Measurements from ENCODE around the gene KLHL30.
"Not testable (repeated sequence)": the region's sequence is repeated elsewhere in the genome, so short reads cannot be mapped to it uniquely, and the experiment has no call there.

KLHL30 gene

DNA sequence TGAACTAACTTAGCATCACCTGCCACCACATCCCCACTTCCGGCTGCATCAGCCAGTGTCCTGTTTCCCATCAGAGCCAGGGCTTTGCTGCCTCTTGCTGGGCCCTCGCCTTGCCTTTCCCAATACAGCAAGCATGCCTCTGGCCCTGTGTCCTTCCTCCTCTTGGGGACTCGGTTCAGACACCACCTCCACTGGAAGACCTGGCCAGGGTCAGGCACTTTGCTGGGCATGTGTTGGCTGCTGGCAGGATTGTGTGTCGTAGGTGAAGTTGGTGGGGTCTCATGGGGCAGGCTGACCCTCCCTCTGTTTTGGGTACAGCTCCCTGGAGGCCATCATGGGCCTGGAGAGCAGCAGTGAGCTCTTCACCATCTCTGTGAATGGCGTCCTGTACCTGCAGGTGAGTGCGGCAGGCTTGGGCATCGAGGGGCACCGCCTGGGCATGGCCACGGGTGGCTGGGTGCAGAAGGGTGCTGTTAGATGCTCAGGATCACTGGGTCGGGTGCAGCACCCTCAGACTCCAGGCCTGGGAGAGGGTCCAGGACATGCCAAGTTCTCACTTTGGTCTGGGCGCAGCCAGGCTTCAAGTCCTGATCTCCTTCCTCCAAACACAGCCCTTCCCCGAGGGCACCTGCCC lies 26.9 kb downstream of the KLHL30 start:
- DNase-seq = no peak

DNA sequence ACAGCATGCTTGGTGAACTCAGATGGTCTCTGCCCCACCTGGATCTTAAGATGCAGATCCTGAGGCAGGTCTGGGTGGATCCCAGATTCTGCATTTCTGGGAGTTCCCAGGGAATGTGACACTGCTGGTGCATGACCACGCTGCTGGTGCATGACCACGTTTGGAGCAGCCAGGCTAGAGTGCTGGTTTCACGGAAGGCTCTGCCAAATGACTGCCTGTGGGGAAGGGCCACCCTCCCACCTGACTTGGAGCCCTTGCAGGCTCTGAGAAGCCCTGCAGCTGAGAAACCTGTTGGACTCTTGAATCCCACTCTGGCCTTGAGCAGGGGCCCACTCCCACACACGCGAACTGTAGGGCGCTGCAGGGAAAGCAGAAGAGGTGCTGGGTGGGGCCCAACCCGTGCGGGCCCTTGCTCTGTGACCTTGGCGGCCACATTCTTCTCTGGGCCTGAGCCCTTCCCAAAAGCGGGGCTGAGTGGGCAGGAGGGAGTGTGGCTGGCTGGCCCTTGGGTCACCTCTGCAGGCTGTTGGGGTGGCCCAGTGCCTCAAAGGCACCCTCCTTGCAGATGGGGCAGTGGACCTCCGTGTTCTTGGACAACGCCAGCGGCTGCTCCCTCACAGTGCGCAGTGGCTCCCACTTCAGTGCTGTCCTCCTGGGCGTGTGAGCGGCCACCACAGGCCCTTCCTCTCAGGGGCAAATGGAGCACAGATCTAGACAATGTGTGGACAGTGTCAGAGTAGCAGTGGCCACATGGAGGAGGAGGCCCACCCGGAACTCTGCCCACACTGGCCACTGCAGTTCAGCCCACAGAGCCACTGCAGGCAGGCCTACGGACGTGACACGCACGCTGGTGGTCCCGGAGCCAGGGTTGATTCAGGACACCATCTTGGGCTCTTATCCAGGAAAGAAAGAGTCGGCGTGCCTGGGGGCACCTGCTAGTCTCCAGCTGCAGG lies 28.2 kb downstream of the KLHL30 start:
- no peak for DNase-seq

DNA sequence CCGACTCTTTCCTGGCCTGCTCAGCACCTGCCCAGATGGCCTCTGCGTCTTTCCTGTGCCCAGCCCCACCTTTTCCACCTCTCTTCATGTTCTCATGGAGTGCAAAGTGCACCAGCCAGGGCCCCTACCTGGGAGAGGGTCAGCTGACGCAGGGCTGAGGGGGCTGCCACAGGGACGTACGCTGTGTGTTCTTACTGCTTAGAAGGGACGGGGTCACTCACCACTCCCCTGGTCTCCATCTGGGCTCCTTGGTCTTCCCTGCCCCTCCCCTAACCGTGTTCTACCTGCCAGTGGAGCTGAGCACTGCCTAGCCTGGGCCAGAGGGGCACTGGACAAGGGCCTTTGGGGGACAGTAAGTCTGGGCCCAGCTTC lies 28.9 kb downstream of the KLHL30 start:
- no peak for DNase-seq

DNA sequence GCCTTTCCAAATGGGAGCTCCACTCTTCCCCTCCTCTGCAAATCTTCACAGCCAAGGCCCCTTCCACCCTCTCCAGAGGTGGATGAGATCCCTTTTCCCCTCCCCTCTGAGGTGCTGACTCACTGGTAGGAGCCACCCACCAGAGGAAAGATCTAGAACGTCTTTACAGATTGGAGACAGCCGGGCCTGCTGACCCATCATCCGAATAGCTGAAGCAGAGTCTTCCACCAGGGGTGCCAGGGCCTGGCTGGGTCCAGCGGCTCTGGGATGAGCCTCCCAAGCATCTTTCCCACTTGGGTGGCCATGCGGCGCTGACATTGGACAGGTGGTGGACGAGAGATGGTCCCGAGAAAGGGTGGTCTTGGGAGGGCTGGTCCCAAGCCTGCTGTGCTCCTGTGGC lies 29.3 kb downstream of the KLHL30 start:
- no peak for DNase-seq

DNA sequence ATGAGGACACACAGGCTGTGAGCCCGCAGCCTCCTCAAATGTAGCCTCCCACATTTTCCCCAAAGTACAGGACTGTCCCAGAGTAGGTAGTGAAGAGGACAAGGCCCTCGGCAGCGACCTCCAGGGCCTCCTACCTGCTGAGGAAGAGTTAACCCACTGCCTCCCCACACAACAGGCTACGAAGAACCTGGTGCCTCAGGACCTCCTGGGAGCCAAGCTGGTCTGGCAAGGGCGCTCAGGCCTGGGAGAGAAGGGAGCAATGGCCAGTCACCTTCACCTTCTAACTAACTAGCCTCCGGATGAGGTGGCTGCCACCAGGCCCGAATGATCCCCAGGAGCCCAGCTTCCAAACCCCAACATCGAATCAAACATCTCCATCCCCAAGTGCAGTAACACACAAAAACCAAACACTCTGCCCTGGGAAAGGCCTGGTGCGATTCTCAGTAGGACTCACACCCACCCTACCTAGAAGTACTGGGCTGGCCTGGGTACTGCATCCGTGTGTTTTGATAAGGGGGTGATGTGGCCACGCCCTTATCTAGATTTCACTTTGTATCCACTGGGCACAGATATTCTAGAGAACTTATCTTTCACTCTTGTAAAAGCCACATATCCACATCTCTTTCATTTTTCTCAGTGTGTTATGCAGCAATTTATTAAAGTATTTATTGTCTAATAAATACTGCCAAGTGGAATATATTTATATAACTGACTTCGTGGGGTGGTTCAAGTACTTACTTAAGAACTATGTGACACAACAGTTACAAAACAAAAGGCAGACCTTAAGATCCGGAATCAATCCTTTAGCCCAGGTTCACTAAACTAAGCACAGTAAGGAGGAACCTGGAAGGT lies 30.0 kb downstream of the KLHL30 start:
- DNase-seq = no peak

DNA sequence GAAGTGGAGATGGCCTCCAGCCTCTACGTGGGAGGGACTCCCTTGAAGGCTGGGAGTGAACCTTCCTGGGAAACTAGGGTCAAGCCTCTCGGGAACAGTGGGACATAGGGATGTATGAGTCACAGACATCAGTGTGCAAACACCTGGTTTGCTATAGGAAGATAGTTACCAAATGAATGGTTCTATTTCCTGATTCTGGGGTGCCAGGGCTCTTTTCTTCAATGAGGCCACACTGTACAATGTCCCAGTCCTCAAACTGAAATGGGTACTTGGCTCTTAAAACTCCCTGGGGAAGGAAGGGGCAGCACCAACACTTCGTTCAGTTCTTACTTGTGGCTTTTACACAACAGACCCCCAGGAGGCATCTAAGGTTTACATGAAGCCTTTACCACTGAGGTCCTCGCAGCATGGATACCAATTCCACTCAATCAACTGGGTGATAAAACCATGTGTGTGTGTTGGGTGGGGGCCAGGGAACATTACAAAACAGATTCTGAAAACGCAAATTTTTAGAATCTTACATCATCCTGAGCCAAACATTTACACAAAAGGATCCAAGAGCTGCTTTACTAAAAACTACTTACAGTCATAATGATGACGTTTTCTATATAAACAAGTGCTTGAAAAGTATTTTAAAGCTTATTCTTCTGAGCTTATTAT lies 30.7 kb downstream of the KLHL30 start:
- DNase-seq = no peak

DNA sequence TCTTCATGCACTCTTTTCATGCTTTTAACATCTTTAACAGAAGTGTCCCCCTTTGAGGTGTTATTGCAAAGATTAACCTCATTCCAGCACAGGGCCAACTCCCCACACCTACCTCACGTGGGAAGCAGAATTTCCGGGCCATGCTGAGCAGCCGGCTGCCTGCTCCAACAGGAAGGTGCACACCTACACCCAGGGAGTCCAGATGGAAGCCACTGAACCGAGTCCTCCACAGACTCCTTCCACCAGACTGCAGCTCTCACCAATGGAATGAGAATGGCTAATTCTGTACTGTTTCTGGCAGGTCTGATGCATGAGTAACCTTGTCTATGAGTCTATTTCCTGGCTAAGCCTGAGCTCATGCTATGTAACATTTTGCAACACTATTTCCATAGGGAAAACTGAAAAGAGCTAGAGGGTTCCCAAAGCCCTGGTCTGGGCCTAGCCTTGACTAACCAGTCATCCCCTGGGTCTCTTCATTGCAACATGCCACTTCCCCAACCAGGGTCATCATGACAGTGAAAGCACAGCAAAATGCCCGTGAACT lies 31.3 kb downstream of the KLHL30 start:
- DNase-seq = no peak

DNA sequence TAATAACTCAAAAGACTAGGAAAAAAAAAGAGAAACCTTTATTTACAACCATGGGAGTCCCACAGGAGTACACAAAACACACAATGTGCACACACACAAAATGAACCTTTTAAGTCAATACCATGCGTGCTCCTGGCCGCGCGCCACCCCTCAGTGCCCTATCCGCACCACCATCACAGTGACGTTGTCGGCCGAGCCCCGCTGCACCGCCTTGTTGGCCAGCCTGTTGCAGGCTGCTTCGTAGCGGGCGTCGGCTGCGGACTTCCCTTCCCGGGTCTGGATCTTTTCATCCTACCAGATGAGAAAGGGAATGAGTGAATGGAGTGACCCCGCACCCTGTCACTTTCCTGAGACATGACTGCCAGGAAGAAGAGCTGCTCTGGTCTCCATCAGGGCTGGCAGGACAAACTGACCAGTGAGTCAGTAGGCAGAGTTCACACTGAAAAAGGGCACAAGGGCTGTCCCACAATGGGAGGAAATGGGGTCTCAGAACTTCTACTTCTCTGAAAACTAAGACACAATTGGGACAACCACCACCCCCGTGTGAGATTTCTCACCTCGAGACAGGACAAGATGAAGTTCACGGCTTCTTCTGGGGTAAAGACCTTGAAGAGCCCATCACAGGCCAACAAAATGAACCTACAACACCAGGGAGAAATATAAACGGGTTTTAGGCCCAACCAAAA lies 32.1 kb downstream of the KLHL30 start:
- DNase-seq = no peak

DNA sequence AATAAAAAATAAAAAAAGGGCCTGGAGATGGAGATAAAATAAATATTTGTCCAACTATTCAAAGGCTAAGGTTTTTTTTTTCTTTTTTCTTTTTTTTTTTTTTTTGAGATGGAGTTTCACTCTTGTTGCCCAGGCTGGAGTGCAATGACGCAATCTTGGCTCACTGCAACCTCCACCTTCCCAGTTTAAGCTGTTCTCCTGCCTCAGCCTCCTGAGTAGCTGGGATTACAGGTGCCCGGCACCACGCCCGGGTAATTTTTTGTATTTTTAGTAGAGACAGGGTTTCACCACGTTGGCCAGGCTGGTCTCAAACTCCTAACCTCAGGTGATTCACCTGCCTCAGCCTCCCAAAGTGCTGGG lies 32.6 kb downstream of the KLHL30 start:
- DNase-seq = not testable (repeated sequence)

DNA sequence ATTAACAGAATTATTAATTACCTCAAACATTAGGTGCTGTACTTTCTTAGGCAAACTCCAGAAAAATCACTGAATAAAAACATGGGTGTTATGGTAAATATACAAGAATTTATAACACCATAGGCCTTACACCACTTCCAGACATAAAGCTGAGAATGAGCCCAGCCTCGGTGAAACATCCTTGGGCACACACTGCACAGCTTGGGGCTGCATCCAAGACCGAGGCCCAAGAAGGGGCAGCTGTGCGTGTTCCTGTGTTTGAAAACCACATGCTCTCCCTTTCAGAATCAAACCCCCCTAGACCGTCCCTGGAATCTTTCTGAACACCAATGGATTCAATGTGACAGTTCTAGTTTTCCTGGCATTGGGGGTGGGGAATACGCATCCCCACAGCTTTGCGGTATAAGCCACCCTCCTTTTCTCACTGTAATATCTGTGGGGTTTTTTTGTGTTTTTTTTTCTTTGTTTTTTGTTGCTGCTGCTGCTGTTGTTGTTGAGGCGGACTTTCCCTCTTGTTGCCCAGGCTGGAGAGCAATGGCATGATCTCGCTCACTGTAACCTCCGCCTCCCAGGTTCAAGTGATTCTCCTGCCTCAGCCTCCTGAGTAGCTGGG lies 33.2 kb downstream of the KLHL30 start:
- no peak for DNase-seq

DNA sequence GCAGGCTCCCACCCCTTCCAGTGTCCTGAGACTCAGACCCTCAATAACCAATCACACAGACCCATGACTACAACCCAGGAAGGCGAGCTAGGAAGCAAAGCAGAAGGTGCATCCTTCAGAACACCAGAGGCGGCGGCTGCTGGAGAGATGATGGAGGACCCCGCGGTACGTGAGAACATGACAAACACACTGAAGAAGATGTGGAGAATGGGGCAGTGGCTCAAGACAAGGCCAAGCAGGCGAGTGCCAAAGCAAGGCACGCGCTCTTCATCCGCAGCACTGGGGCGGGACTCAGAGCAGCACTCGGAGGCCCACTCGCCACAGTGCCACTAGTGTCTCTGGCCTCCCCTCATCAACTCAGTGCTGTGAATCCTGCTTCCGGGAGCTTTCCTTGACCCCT lies 34.0 kb downstream of the KLHL30 start:
- no peak for DNase-seq

DNA sequence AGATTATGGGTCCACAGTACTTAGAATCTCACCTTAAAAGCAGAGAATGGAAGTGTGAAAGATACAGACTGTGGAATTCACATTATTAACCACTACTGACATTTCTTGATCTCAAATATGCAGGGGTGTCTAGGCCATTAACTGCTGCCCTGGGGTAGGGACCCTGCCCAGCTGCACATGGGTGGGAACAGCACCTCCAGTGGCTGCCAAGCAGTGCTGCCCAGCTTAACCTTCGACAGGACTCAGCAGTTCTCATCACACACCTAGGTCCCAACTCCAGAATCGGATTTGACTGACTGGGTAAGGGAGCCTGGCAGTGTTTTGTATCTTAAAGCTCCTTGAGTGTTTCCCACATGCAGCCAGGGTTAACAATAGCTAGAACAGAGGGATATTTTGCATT lies 35.2 kb downstream of the KLHL30 start:
- no peak for DNase-seq

DNA sequence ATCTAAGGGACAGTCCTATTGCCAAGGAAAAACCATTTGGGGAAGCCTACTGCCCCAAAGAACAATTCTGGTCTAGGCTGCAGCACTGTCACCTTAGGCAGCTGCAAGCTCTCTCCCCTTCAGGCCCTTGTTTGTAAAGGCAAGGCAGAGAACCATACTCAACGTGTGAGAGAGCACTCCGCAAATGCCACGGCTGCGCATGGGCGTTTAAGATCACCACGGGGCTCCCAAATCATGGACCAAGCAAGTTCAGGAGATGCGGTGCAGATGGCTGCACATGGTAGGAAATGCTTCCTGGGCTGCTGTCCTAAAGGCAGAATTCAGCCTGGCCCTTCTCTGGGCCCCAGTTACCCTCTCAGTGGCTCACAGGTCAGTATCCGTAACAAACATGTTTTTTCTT lies 35.8 kb downstream of the KLHL30 start:
- no peak for DNase-seq

DNA sequence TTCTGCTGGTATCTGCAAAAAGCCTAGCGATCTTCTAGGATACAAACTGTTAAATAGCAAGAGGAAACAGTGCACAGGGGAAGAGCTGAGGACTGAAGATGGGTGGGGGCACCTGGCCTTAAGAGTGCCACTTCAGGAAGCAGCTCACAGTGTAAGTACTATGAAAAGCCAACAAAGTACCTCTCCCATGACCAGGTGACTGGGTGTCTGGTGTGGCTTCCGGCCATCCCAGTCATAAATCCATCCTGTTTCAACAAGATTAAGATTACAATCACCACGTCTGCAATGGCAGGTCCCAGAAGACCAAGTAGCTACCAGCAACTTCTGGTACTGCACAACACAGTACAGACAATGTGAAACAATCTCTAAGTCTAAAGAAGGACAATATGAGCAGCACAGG lies 36.2 kb downstream of the KLHL30 start:
- no peak for DNase-seq

DNA sequence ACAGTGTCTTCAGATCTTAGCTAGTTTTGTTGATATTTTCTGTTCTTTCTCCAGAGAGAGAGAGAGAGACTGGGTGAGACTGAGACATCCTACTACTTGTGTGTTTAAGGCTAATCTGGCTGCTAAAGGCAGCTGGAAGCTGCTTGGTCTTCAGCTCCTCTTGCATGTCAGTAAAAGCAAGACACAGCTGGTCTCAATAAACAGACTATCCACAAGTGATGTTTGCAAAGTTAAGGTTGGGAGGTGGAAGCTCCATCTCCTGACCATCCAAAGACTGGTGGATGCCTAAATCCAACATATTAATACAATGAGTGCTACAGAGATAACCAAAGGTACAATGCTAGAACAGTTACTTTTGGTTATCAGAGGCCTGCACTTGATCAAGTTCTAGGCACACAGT lies 38.1 kb downstream of the KLHL30 start:
- DNase-seq = no peak

DNA sequence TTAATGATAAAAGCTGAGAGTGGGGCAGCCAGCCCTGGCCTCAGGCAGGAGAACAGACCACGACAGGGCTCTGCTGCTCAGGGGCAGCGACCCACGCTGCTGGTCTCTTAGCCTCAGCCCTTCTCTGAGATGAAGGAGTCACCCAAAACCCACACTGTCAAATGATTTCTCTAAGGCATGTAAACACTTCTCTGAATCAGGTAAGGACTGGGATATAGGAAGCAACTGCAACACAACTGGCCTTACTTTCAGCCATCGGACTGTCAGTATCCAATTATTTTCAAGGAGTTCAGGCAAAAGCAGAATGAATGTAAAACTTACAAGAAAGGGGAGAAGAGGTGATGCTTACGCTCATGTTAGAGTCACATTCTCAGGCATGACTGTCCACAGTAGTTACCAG lies 42.1 kb downstream of the KLHL30 start:
- no peak for DNase-seq

DNA sequence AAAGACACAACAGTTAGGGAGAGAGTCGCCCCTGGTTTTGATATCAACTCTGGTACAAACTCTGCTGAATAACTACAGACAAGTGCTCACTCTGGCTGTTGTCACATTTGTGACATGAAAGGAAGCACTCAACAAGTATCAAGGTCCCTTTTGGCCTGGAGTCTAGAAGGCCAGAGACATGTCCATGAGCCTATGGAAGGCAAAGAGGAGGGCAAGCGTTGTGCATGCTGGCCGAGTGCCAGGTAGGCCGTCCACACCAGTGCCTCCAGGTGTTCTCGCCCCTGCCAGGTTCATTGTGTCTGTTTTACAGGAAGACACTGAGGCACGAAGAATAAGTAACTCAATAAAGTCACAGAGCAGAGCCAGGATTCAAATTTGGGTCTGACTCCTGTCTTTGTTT lies 43.9 kb downstream of the KLHL30 start:
- no peak for DNase-seq

DNA sequence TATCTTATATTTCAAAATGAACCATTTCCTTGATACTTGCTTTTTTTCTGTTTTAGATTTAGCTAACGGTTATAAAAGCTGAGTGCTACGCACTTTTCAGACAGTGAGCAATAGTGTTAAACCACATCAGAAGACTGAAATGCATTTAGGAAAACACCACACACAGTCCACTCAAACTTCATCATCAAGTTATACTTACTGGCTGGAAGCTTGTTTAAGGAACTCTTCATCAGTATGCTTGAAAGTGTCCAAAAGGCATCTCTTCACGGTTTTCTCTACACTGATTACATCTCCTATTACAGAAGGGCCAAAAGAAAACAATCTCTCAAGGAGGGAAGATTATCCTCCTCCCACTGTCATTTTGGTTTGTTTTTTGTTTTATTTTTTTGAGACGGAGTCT lies 45.4 kb downstream of the KLHL30 start:
- no peak for DNase-seq

DNA sequence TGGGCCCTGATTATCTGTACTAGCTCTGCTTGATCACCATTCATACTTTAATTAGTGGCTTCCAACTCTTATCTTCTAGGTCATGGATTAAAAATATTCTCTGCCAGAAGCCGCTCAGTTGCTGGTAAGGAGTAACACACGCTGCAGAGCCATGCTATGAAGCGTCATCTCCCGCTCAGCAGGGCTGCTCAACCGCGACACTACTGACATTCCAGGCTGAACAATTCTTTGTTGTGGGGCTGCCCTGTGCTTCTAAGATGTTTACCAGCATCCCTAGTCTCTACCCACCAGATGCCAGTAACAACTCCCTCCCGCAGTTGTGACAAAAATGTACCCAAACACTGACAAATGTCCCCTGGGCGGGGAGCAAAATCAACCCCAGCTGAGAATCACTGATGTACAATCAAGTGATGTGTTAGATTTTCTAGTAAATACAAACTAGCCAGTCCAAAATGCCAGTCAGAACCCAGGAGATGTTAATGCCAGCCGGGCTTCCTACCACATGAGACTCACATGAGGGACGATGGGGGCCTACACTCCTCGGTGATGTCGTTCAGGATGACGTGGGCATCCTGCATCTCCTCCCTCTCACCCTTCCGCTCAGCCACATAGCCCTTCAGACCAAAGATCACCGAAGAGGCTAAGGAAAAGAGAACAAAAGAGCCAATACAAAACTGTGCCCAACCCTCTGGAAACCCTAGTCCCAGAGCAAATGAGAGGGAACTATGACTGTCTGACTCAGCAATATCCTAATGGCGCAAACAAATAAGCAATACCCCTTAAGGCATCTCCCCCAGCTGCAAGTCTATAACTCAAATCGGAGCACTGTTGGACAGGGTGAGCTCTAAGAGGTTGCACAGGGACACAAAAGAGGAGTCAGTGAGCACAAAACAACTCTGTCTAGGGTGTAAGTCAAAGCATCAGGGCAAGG lies 49.4 kb downstream of the KLHL30 start:
- DNase-seq = no peak

DNA sequence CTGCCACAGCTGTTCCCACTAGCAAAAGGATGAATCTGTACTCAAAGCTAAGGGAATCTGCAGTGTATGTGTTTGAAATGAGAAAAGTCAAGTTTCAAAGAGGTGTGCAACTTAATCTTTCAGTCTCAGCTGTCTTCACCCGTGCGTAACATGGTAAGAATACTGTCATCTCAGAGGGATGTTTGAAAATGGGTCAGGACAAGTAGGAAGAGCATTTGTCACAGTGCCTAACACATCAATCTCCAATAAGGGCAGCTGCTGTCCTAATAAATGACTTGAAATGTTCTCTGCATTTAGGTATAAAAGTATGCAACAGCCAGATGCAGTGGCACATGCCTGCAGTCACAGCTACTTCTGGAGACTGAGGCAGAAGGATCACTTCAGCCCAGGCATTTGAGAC lies 52.0 kb downstream of the KLHL30 start:
- no peak for DNase-seq

Data from activated CD4-positive, alpha-beta T cell treated with anti-CD3 and anti-CD28 coated beads, Interleukin-2, amount 50 U/mL, for 4 hours (primary cell).